HPDE6-E6E7 (cell line): Measurements from ENCODE around the gene TUBA3D.
A peak's percentile ranks its signal among the peaks of the same experiment; 100 is the strongest.
"Not testable (repeated sequence)": the region's sequence is repeated elsewhere in the genome, so short reads cannot be mapped to it uniquely, and the experiment has no call there.

ENCODE experiments used
- DNase-seq: peaks from one replicate; pipeline ENCODE4 v3.0.0; 2011; ENCODE audit warnings: missing footprints; ENCODE audit errors: extremely low spot score

The TUBA3D gene

GRCh38 chr2:131483981-131484820 lies 8.3 kb downstream of the TUBA3D start:
- not testable (repeated sequence) for DNase-seq

- DNase-seq, result not testable (repeated sequence)
Observed at GRCh38 chr2:131484906-131485460, 9.1 kb downstream of the TUBA3D start.

GRCh38 chr2:131486201-131486902 lies 10.4 kb downstream of the TUBA3D start:
- not testable (repeated sequence) for DNase-seq

- DNase-seq, result no peak
Observed at GRCh38 chr2:131488306-131489205, 12.6 kb downstream of the TUBA3D start.

GRCh38 chr2:131490616-131491468 lies 14.9 kb downstream of the TUBA3D start:
- not testable (repeated sequence) for DNase-seq

GRCh38 chr2:131491469-131491836 lies 15.5 kb downstream of the TUBA3D start:
- DNase-seq, result not testable (repeated sequence)

GRCh38 chr2:131492015-131492417 lies 16.1 kb downstream of the TUBA3D start, which contains the start of gene MZT2A:
MZT2A (minus strand) TSS chr2:131492397; CDS start chr2:131492376, 21 bp downstream.
- not testable (repeated sequence) for DNase-seq

GRCh38 chr2:131492418-131493198 lies 16.7 kb downstream of the TUBA3D start:
- peak; percentile 96 for DNase-seq

DNA sequence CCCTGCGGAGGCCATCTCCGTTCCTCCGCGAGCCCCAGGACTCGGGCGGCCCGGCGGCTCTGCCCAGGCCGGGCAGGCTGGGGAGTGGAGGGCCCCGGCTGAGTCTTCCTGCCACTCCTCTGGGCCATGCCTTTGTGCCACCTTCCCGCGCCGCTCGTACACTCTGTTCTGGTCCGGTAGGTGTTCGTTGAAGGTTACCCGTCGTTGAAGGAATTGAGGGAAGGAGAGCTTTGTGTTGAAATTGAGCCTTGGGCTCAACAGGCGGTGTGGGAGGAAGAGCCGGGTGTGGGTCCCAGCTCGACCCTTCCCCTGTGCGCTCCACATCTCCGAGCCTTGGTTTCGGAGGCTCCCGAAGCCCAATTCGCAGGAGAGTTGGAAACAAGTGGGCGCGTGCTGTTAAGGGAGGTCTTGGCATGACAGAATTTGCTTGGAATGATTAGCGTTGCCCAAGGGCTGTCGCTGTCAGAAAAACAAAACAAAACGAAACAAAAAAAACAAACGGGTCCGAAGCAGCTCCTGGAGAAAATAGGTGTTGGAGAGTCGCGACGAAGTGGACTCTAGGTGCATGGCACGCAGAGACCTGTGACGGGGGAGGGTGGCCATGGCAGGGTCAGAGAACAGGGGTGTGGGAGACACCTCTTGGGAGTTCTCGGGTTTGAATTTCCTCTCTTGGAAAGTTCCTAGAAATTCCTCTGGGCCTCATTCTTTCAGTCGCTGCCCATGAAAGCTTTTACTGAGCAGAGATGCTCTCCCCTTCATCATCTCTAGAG lies 17.5 kb downstream of the TUBA3D start:
- DNase-seq, result no peak

DNA sequence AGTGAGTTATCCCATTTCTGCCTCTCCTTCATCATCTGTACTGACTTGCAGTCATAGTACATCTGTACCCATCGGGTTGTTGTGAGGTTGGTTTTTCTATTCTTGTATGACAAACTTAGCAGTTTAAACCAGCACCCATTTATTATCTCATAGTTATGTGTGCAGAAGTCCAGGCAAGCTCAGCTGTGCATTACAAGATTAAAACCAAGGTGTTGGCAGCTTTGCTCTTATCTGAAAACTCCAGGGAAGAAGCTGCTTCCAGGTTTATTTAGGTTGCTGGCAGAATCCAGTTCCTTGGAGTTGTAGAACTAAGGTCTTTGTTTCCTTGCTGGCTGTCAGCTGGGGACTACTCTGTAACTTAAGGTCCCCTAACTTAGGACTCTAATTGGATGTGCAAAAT lies 19.6 kb downstream of the TUBA3D start:
- DNase-seq, result not testable (repeated sequence)

DNA sequence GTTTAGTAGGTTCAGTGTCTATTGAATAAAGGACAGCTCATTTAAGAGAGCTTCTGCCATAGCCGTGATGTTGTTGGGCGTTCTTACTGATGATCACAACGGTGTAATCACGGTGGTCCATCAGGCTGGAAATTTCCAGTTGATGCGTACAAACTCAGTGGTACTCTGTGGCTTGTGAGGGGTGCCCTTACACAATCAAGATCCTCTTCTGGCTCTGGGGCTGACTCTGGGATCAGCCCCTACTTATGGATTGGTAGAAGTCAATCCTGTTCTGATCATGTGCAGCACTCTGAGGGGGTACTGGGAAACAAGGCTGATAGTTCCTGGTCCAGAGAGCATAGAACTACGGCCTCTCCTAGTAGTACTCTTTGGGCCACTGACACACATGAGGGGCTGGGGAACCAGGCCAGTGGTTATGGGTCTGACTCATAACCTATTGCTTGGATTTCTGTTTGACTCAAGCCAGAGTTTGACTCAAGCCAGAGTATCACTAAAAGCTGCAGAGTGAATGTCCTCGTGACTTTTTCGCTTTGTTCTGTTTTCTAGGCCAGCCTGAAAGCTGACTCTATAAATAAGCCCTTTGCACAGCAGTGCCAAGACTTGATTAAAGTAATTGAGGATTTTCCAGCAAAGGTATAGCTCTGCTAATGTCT lies 22.5 kb downstream of the TUBA3D start:
- DNase-seq, result not testable (repeated sequence)

GRCh38 chr2:131503587-131503986 lies 27.7 kb downstream of the TUBA3D start:
- DNase-seq, result not testable (repeated sequence)

DNA sequence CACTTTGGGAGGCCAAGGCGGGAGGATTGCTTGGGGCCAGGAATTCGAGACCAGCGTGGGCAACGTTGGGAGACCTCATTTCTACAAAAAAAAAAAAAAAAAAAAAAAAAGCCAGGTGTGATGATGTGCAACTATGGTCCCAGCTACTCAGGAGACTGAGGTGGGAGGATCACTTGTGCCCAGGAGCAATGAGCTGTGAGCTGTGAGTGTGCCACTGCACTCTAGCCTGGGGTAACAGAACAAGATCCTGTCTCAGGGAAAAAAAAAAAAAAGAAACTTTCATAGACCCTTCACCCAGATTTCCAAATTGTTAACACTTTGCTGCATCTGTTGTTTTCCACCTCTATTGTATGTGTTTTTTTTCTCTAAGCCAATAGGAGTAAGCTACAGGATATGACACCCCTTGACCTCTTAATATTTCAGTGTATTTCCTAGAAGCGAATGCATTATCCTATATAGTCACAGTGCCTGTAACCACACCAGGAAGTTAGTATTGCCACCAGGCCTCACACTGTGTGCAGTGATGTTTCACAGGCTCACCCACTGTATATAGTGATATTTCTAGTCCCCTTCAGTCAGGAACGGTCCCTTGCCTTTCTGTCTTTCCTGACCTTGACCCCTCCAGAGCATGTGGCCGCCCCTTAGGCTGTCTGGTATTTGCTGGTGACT lies 28.3 kb downstream of the TUBA3D start:
- not testable (repeated sequence) for DNase-seq

- no peak for DNase-seq
Observed at GRCh38 chr2:131509615-131510014, 33.7 kb downstream of the TUBA3D start.

GRCh38 chr2:131511291-131511968 lies 35.5 kb downstream of the TUBA3D start:
- not testable (repeated sequence) for DNase-seq

DNA sequence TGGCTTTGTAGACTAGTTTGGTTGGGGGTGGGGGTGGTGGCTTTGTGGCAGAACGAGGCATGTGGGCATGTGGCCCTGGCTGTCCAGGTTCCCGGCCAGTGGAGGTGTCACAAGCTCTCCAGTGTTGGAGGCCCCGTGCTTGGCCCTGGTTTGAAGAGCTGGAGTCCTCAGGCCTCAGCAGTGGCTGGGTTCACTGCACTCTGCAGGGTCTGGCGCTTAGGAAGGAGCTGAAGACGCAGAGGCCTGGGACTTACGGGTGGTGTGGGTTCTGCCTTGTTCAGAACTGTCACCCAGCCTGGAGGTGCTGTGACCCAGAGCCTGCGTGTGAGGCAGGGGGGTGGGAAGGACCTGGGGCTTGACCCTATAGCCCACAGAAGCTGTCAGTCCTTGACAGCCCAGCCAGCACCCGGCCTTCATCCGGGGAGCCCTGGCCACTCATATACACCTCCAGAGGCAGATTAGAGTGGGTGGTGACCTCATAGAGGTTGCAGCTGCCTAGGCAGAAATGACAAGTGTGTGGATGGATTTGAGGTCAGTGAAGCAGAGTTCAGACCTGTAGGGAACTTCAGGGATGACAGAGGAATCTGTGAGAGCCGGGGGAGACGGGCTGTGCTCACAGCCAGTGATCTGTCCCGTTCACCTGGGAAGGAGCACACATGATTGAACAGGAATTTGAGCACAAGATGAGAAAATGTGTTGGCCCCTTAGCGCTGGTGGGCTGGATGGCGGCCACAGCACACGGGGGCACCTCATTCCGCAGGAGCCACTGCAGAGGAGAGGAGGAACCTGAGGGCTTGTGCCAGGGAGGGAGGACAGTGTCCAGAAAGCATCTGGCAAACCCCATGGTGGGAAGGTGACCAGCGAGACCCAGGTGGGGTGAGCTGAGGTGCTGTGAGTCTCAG lies 36.3 kb downstream of the TUBA3D start:
- not testable (repeated sequence) for DNase-seq
